CD14-positive monocyte (primary cell): ENCODE data around the gene FRRS1L. TPM values are rescaled to one million over a fixed set of nuclear protein-coding genes. Genes with fewer than 3 reads are reported as not detected.

Experiments
- DNase-seq, 3 donors: peaks; one replicate each; pipeline ENCODE4 v3.0.0-alpha.2; 2011 to 2022
- H2AFZ ChIP-seq: 2 replicates; pipeline ENCODE4 v1.6.0; 2012; ENCODE audit warnings: mild to moderate bottlenecking, low read depth, low read length, inconsistent platforms; ENCODE audit not compliant: insufficient read depth, poor library complexity, severe bottlenecking
- H3K27ac ChIP-seq, 2 donors: 1 replicate in 1 of 2; 2 replicates in 1 of 2; pipeline ENCODE4 v1.5.1; 2012 to 2013; ENCODE audit warnings: low read length in 2 of 2, control low read depth in 1 of 2, inconsistent platforms in 1 of 2, low read depth in 1 of 2, mild to moderate bottlenecking in 1 of 2
- H3K27me3 ChIP-seq, 2 donors: one replicate each; pipeline versions ENCODE4 v1.6.0 to v1.6.1; 2011 to 2013; ENCODE audit warnings: low read length in 2 of 2; ENCODE audit not compliant: control insufficient read depth in 2 of 2, insufficient read depth in 2 of 2
- H3K36me3 ChIP-seq, 2 donors: replicated peaks in 1 of 2; 1 replicate in 1 of 2; 2 replicates in 1 of 2; pipeline versions ENCODE4 v1.5.1 to v1.6.1; 2012 to 2013; ENCODE audit warnings: low read length in 2 of 2, control low read depth in 1 of 2, inconsistent platforms in 1 of 2, mild to moderate bottlenecking in 1 of 2; ENCODE audit not compliant: insufficient read depth in 2 of 2, control insufficient read depth in 1 of 2
- H3K4me1 ChIP-seq, 2 donors: 1 replicate in 1 of 2; 2 replicates in 1 of 2; pipeline versions ENCODE4 v1.5.1 to v1.6.1; 2012 to 2013; ENCODE audit warnings: low read length in 2 of 2, control low read depth in 1 of 2, inconsistent platforms in 1 of 2, mild to moderate bottlenecking in 1 of 2, moderate library complexity in 1 of 2; ENCODE audit not compliant: insufficient read depth in 2 of 2, control insufficient read depth in 1 of 2
- H3K4me2 ChIP-seq: replicated peaks from 2 replicates; pipeline ENCODE3; 2012; ENCODE audit warnings: low read length, moderate library complexity, mild to moderate bottlenecking; ENCODE audit not compliant: poor library complexity, severe bottlenecking; ENCODE audit errors: extremely low read depth
- H3K4me3 ChIP-seq, 3 experiments: fragments of 200-600 bp in 1 of 3; sonication (generic) in 1 of 3; replicated peaks in 1 of 3; 1 replicate in 2 of 3; 2 replicates in 1 of 3; pipeline ENCODE4 v1.5.1; 2011 to 2013; ENCODE audit warnings: low read length in 3 of 3, mild to moderate bottlenecking in 3 of 3, control low read depth in 2 of 3, low read depth in 2 of 3, inconsistent platforms in 1 of 3, moderate library complexity in 1 of 3
- H3K79me2 ChIP-seq: 2 replicates; pipeline ENCODE4 v1.6.0; 2012; ENCODE audit warnings: mild to moderate bottlenecking, control low read depth, inconsistent platforms, low read length, moderate library complexity; ENCODE audit not compliant: insufficient read depth
- H3K9ac ChIP-seq: 2 replicates; pipeline ENCODE4 v1.6.0; 2017; ENCODE audit warnings: low read length, mild to moderate bottlenecking; ENCODE audit not compliant: insufficient read depth, poor library complexity, severe bottlenecking
- H3K9me3 ChIP-seq, 2 donors: replicated peaks in 1 of 2; 1 replicate in 1 of 2; 2 replicates in 1 of 2; pipeline versions ENCODE4 v1.5.1 to v1.6.1; 2012 to 2013; ENCODE audit warnings: low read length in 2 of 2, control low read depth in 1 of 2; ENCODE audit not compliant: control insufficient read depth in 1 of 2, insufficient read depth in 1 of 2
- H4K20me1 ChIP-seq: 2 replicates; pipeline ENCODE4 v1.6.0; 2012; ENCODE audit warnings: mild to moderate bottlenecking, low read length, control low read depth, moderate library complexity; ENCODE audit not compliant: insufficient read depth
- H3K27ac Mint-ChIP-seq, 7 donors: one replicate each; pipeline ENCODE4 v1.8.0; 2020; ENCODE audit warnings: mild to moderate bottlenecking in 7 of 7, mixed read lengths in 7 of 7, moderate library complexity in 6 of 7, inconsistent platforms in 2 of 7
- H3K27me3 Mint-ChIP-seq, 3 donors: one replicate each; pipeline ENCODE4 v1.8.0; 2021 to 2022; ENCODE audit warnings: low read depth in 3 of 3, mild to moderate bottlenecking in 3 of 3, mixed read lengths in 3 of 3, moderate library complexity in 3 of 3, inconsistent platforms in 1 of 3
- H3K36me3 Mint-ChIP-seq, 2 donors: one replicate each; pipeline ENCODE4 v1.8.0; 2020; ENCODE audit warnings: mixed read lengths in 2 of 2, inconsistent platforms in 1 of 2, mild to moderate bottlenecking in 1 of 2
- H3K4me1 Mint-ChIP-seq: one replicate; pipeline ENCODE4 v1.8.0; 2020; ENCODE audit warnings: mild to moderate bottlenecking, mixed read lengths
- H3K4me3 Mint-ChIP-seq, 2 donors: one replicate each; pipeline ENCODE4 v1.8.0; 2020; ENCODE audit warnings: mild to moderate bottlenecking in 2 of 2, mixed read lengths in 2 of 2, moderate library complexity in 1 of 2
- H3K9me3 Mint-ChIP-seq, 7 donors: one replicate each; pipeline ENCODE4 v1.8.0; 2020 to 2022; ENCODE audit warnings: mixed read lengths in 7 of 7, mild to moderate bottlenecking in 6 of 7, moderate library complexity in 6 of 7, inconsistent platforms in 2 of 7
- CTCF ChIP-seq: fragments of 200-600 bp; IDR thresholded peaks from one replicate; pipeline ENCODE4 v1.8.0; 2022; ENCODE audit warnings: antibody characterized with exemption, mild to moderate bottlenecking
- WGBS: methylation state at CpG from one replicate; pipeline ENCODE4 v1.1.5; 2013; ENCODE audit warnings: missing lambda C conversion rate; ENCODE audit not compliant: insufficient coverage; 5-methylcytosine and 5-hydroxymethylcytosine counted together
- intact Hi-C, 2 donors: fragments of 100-400 bp; cut with micrococcal nuclease; formaldehyde crosslinking; loops; one replicate each; pipeline versions ENCODE4 v1.15.0 to v1.15.1; 2023
- polyA plus RNA-seq, 3 donors: library from polyadenylated mRNA; depleted of rRNA in 1 of 3; unstranded in 2 of 3; stranded (reverse) in 1 of 3; fragments of 300-500 nt in 2 of 3; fragments of >200 nt in 1 of 3; fragmentation: Illumina TruSeq in 2 of 3; gene quantifications; 1 replicate in 2 of 3; 2 replicates in 1 of 3; pipeline ENCODE4 v1.2.3, GENCODE V29; 2012 to 2021

The FRRS1L gene
- polyA plus RNA-seq, 3 donors = not detected

GRCh38 chr9:109192732-109193361, 25.8 kb upstream of the FRRS1L start:
- no peak overlapping the region for H3K27ac Mint-ChIP-seq
- H3K27ac ChIP-seq = no peak overlapping the region
- WGBS = 92% methylated on average over 2 of the region's 7 CpGs

GRCh38 chr9:109191746-109192145, 24.7 kb upstream of the FRRS1L start:
- WGBS = 85% methylated on average over 9 of the region's 9 CpGs
- no peaks in the 10 kb centered on the region for H3K4me1 Mint-ChIP-seq
- no peaks in the 10 kb centered on the region for H3K9me3 ChIP-seq
- H3K4me1 ChIP-seq = no peaks in the 10 kb centered on the region
- H3K9ac ChIP-seq = no peak overlapping the region
- no peak for DNase-seq
- intact Hi-C loops = no loop called here
- H3K4me2 ChIP-seq = no peak overlapping the region
- no peak for TF ChIP-seq CTCF
- no peaks in the 10 kb centered on the region for H3K27me3 ChIP-seq
- H3K9me3 Mint-ChIP-seq = peaks cover 0 to 2% (median 0%) of the 10 kb centered on the region in 7 donors
- peaks cover 5 to 36% (median 17%) of the 10 kb centered on the region in 3 donors for H3K27me3 Mint-ChIP-seq
- H3K36me3 ChIP-seq = no peaks in the 10 kb centered on the region
- H3K27ac ChIP-seq = no peak overlapping the region
- H2AFZ ChIP-seq = no peak overlapping the region
- no peaks in the 10 kb centered on the region for H3K79me2 ChIP-seq
- no peak overlapping the region for H3K27ac Mint-ChIP-seq
- no peak overlapping the region for H3K4me3 Mint-ChIP-seq
- no peaks in the 10 kb centered on the region for H3K36me3 Mint-ChIP-seq
- H3K4me3 ChIP-seq = no peak overlapping the region
- H4K20me1 ChIP-seq = no peaks in the 10 kb centered on the region

More at GRCh38 chr9:109192732-109193361, 25.8 kb upstream of the FRRS1L start:
- no peak for TF ChIP-seq CTCF
- Mint-ChIP-seq H3K4me3 (no peak overlapping the region), H3K4me1 (no peaks in the 10 kb centered on the region), H3K9me3 (peaks cover 0 to 2% (median 0%) of the 10 kb centered on the region in 7 donors), H3K36me3 (no peaks in the 10 kb centered on the region), H3K27me3 (peaks cover 2 to 34% (median 9%) of the 10 kb centered on the region in 3 donors)
- intact Hi-C loops = no loop called here
- H2AFZ ChIP-seq = no peak overlapping the region
- H3K36me3 ChIP-seq = no peaks in the 10 kb centered on the region
- no peak for DNase-seq
- no peaks in the 10 kb centered on the region for H3K9me3 ChIP-seq
- no peaks in the 10 kb centered on the region for H4K20me1 ChIP-seq
- no peak overlapping the region for H3K4me2 ChIP-seq
- H3K4me3 ChIP-seq = no peak overlapping the region
- H3K4me1 ChIP-seq = no peaks in the 10 kb centered on the region
- H3K27me3 ChIP-seq = no peaks in the 10 kb centered on the region
- H3K9ac ChIP-seq = no peak overlapping the region
- H3K79me2 ChIP-seq = no peaks in the 10 kb centered on the region
